HepG2 (cell line): Measurements from ENCODE around the gene MAP2K7. TPM values are rescaled to one million over a fixed set of nuclear protein-coding genes. Genes with fewer than 3 reads are reported as not detected.

Source experiments
- BCLAF1 ChIP-seq: fragments of 450-650 bp; IDR thresholded peaks from 2 replicates; pipeline ENCODE4 v1.6.1; 2017; ENCODE audit warnings: mild to moderate bottlenecking
- E2F1 ChIP-seq: sonication (generic); formaldehyde crosslinking; IDR thresholded peaks from 2 replicates; pipeline ENCODE4 v1.5.0; 2020; ENCODE audit warnings: missing genetic modification reagents
- GATAD1 ChIP-seq: IDR thresholded peaks from 2 replicates; pipeline ENCODE4 v1.6.1; 2016; ENCODE audit warnings: missing genetic modification reagents, missing compliant biosample characterization
- POGZ ChIP-seq: sonication (generic); formaldehyde crosslinking; IDR thresholded peaks from 2 replicates; pipeline ENCODE4 v1.4.0; 2020; ENCODE audit warnings: mild to moderate bottlenecking, missing genetic modification reagents
- POLR2A ChIP-seq, 2 experiments: IDR thresholded peaks; 2 replicates each; pipeline ENCODE4 v1.6.1; 2011; ENCODE audit warnings: low read depth in 2 of 2, low read length in 2 of 2, mild to moderate bottlenecking in 1 of 2, moderate library complexity in 1 of 2; ENCODE audit not compliant: insufficient read depth in 1 of 2
- SETDB1 ChIP-seq: sonication (generic); formaldehyde crosslinking; IDR thresholded peaks from 2 replicates; pipeline ENCODE4 v1.5.1; 2020; ENCODE audit warnings: missing genetic modification reagents, mild to moderate bottlenecking, borderline replicate concordance
- SP5 ChIP-seq: IDR thresholded peaks from 2 replicates; pipeline ENCODE4 v1.6.1; 2016; ENCODE audit warnings: low read depth, borderline replicate concordance
- ZFP41 ChIP-seq: sonication (generic); formaldehyde crosslinking; IDR thresholded peaks from 2 replicates; pipeline ENCODE4 v1.4.0; 2020; ENCODE audit warnings: mild to moderate bottlenecking, missing genetic modification reagents, borderline replicate concordance
- ZNF121 ChIP-seq: sonication (generic); formaldehyde crosslinking; IDR thresholded peaks from 2 replicates; pipeline ENCODE4 v1.5.0; 2020; ENCODE audit warnings: mild to moderate bottlenecking, missing genetic modification reagents
- ZNF251 ChIP-seq: sonication (generic); formaldehyde crosslinking; IDR thresholded peaks from 2 replicates; pipeline ENCODE4 v1.9.0; 2021; ENCODE audit warnings: mild to moderate bottlenecking, missing genetic modification reagents
- ZNF318 ChIP-seq: sonication (generic); formaldehyde crosslinking; IDR thresholded peaks from 2 replicates; pipeline ENCODE4 v1.4.0; 2020; ENCODE audit warnings: mild to moderate bottlenecking, missing genetic modification reagents
- ZNF772 ChIP-seq: sonication (generic); formaldehyde crosslinking; IDR thresholded peaks from 2 replicates; pipeline ENCODE4 v1.5.0; 2020; ENCODE audit warnings: mild to moderate bottlenecking, missing genetic modification reagents
- polyA plus RNA-seq, 8 experiments: library from polyadenylated mRNA; depleted of rRNA in 3 of 8; stranded (reverse) in 7 of 8; unstranded in 1 of 8; fragments of >200 nt; fragmentation: Illumina TruSeq in 4 of 8; extraction: Trizol in 4 of 8; gene quantifications; 2 replicates each; pipeline versions ENCODE4 v1.2.1 to v1.2.3, GENCODE V29; 2011 to 2016; ENCODE audit warnings: low read depth in 4 of 8, missing spikeins in 1 of 8, mixed read lengths in 1 of 8; ENCODE audit not compliant: insufficient read depth in 1 of 8
- total RNA-seq, 5 experiments: library from RNA; depleted of rRNA; stranded (reverse); fragments of >200 nt; fragmentation: Illumina TruSeq; extraction: Trizol; gene quantifications; 2 replicates each; pipeline ENCODE4 v1.2.3, GENCODE V29; 2016; ENCODE audit warnings: low read depth in 1 of 5
- TF ChIP-seq, protein P1 (sequence below): sonication (generic); formaldehyde crosslinking; IDR thresholded peaks from 2 replicates; pipeline ENCODE4 v1.8.0; 2022; ENCODE audit warnings: mild to moderate bottlenecking, missing genetic modification reagents, borderline replicate concordance

MAP2K7 gene
- total and polyA plus RNA-seq, 2 of the 13 experiments (the other 11 are each of a cell fraction or from before 2014, with no cell fraction given): 9.0 to 10.8 TPM

GRCh38 chr19:7904074-7905020 is 670 bp downstream of the MAP2K7 start (continued):
- TF ChIP-seq ZFP41 (CRISPR knock-in tag) (no peak), ZNF772 (CRISPR knock-in tag) (no peak), ZNF318 (CRISPR knock-in tag) (no peak), GATAD1 (CRISPR knock-in tag) (peak; percentile 13; the same call in 1 of the 2 replicates), SETDB1 (CRISPR knock-in tag) (no peak), E2F1 (CRISPR knock-in tag) (no peak), ZNF251 (CRISPR knock-in tag) (no peak), BCLAF1 (no peak), POLR2A (IDR thresholded peaks at IDR 0.05; ENCODE audit: insufficient read depth in 1 of 2, low read depth in 2 of 2, low read length in 2 of 2) (0 out of 4 replicates have a peak, but pooled peaks have one; percentile 8), ZNF121 (CRISPR knock-in tag) (no peak), SP5 (CRISPR knock-in tag) (no peak), POGZ (CRISPR knock-in tag) (no peak)
- TF ChIP-seq, protein P1, sequence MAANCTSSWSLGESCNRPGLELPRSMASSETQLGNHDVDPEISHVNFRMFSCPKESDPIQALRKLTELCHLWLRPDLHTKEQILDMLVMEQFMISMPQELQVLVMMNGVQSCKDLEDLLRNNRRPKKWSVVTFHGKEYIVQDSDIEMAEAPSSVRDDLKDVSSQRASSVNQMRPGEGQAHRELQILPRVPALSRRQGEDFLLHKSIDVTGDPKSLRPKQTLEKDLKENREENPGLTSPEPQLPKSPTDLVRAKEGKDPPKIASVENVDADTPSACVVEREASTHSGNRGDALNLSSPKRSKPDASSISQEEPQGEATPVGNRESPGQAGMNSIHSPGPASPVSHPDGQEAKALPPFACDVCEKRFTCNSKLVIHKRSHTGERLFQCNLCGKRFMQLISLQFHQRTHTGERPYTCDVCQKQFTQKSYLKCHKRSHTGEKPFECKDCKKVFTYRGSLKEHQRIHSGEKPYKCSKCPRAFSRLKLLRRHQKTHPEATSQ: no peak
